Stimulated activated CD8-positive, alpha-beta memory T cell treated with anti-CD3 and anti-CD28 coated beads, Interleukin-4, amount 100 ng/mL, for 48 hours (primary cell): ENCODE results near the gene SLC25A19.
"Not testable (repeated sequence)": the region's sequence is repeated elsewhere in the genome, so short reads cannot be mapped to it uniquely, and the experiment has no call there.

Source experiments
- DNase-seq: peaks from one replicate; pipeline ENCODE4 v3.0.0-alpha.2; 2020

Gene SLC25A19

GRCh38 chr17:75301049-75301448, 11.8 kb upstream of the SLC25A19 start:
- DNase-seq = no peak

GRCh38 chr17:75300280-75300679, 11.0 kb upstream of the SLC25A19 start:
- DNase-seq = no peak

- peak; percentile 42 for DNase-seq
Measured at GRCh38 chr17:75295201-75296158, 6.2 kb upstream of the SLC25A19 start.

GRCh38 chr17:75292810-75293448, 3.7 kb upstream of the SLC25A19 start:
- not testable (repeated sequence) for DNase-seq

GRCh38 chr17:75289832-75290337, 652 bp upstream of the SLC25A19 start:
- peak; percentile 78 for DNase-seq

- peak; percentile 63 for DNase-seq
Measured at GRCh38 chr17:75288770-75289114, 491 bp downstream of the SLC25A19 start.

GRCh38 chr17:75288359-75288758, 874 bp downstream of the SLC25A19 start:
- no peak for DNase-seq

- no peak for DNase-seq
Measured at GRCh38 chr17:75287221-75287620, 2.0 kb downstream of the SLC25A19 start.

GRCh38 chr17:75285123-75285522, 4.1 kb downstream of the SLC25A19 start:
- no peak for DNase-seq

- DNase-seq = not testable (repeated sequence)
Measured at GRCh38 chr17:75280189-75280588, 9.0 kb downstream of the SLC25A19 start.

- DNase-seq = no peak
Measured at GRCh38 chr17:75277664-75278071, 11.6 kb downstream of the SLC25A19 start.

- DNase-seq = no peak
Measured at GRCh38 chr17:75273977-75274708, 15.1 kb downstream of the SLC25A19 start.

- no peak for DNase-seq
Measured at GRCh38 chr17:75272848-75273184, 16.4 kb downstream of the SLC25A19 start.

GRCh38 chr17:75271955-75272847, 17.0 kb downstream of the SLC25A19 start:
- DNase-seq = no peak

GRCh38 chr17:75271233-75271954, 17.8 kb downstream of the SLC25A19 start:
- DNase-seq = peak; percentile 90

- DNase-seq = no peak
Measured at GRCh38 chr17:75270966-75271232, 18.3 kb downstream of the SLC25A19 start, which contains the start of gene MIF4GD. TSS of gene MIF4GD (minus strand) at chr17:75271231. CDS start at chr17:75270195, 1,036 bp downstream.

- DNase-seq = peak; percentile 79
Measured at GRCh38 chr17:75270218-75270965, 18.8 kb downstream of the SLC25A19 start.

- no peak for DNase-seq
Measured at GRCh38 chr17:75269844-75270217, 19.4 kb downstream of the SLC25A19 start.

- no peak for DNase-seq
Measured at GRCh38 chr17:75267411-75268232, 21.6 kb downstream of the SLC25A19 start.

GRCh38 chr17:75267153-75267410, 22.2 kb downstream of the SLC25A19 start:
- no peak for DNase-seq
